ENCODE data around the gene DAP.

DAP gene

DNA sequence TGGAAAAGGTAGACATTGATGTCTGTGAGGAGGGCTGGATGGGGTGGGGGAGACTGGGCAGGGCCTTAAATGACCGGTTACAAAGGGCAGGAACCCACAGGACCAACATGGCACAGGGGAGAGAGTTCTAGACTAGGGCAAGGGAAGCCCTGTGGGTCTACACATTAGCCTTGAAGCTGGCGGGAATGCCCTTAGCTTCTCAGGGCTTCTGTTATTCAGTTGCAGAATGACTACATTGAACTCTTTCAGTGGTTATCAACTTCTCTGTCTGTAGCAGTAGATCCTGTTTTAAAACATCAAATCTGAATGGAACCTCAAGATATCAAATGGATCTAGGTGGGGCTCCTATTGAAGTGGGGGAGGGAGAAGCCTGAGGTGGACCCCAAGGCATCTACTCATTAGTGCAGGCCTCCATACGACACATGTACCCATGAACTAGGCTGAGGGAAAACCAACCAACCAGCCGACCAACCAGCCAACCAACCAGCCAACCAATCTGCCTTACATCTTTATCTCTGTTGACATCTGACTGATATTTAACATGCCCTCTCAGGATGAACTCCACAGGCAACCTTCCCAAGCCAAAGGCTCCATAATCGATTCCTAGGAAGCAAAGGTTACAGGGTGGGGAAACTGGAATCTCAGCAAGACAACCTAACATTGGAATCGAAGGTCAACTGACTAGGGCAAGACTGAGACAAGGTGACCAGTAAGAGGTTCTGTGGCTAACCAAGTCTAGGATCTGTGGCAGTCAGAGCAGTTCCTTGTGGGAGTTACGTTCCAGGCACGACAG, 48.3 kb downstream of the DAP start:
- Histone ChIP-seq H3K4me3 (no peak overlapping the region), H3K27ac (no peak overlapping the region)
- TF ChIP-seq, protein P1, sequence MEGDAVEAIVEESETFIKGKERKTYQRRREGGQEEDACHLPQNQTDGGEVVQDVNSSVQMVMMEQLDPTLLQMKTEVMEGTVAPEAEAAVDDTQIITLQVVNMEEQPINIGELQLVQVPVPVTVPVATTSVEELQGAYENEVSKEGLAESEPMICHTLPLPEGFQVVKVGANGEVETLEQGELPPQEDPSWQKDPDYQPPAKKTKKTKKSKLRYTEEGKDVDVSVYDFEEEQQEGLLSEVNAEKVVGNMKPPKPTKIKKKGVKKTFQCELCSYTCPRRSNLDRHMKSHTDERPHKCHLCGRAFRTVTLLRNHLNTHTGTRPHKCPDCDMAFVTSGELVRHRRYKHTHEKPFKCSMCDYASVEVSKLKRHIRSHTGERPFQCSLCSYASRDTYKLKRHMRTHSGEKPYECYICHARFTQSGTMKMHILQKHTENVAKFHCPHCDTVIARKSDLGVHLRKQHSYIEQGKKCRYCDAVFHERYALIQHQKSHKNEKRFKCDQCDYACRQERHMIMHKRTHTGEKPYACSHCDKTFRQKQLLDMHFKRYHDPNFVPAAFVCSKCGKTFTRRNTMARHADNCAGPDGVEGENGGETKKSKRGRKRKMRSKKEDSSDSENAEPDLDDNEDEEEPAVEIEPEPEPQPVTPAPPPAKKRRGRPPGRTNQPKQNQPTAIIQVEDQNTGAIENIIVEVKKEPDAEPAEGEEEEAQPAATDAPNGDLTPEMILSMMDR (IDR thresholded peaks at IDR 0.05): no peak
- DNase-seq (ENCODE audit: low spot score): no peak

DNA sequence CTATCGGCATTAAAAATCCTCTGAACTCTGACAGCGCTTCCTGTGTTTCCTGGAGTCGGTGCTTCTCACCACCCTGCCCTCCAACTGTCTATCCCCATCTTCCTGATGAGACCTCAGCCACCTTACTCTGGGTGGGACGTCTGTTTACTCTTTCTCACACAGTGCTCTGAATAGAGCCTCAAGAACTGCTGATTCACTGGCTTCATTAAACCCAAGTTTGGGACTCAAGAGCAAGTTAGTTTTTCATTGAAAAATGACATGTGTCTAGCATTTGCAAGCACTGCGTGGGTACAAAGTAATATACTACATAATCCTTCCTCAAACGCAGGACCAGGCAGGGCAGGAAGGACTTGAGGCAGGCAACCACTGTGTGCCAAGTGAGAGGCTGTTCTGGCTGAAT, 49.5 kb downstream of the DAP start:
- Histone ChIP-seq H3K27ac (no peak overlapping the region), H3K4me3 (no peak overlapping the region)
- DNase-seq (ENCODE audit: low spot score): no peak
- TF ChIP-seq, protein P1 (IDR thresholded peaks at IDR 0.05): no peak

DNA sequence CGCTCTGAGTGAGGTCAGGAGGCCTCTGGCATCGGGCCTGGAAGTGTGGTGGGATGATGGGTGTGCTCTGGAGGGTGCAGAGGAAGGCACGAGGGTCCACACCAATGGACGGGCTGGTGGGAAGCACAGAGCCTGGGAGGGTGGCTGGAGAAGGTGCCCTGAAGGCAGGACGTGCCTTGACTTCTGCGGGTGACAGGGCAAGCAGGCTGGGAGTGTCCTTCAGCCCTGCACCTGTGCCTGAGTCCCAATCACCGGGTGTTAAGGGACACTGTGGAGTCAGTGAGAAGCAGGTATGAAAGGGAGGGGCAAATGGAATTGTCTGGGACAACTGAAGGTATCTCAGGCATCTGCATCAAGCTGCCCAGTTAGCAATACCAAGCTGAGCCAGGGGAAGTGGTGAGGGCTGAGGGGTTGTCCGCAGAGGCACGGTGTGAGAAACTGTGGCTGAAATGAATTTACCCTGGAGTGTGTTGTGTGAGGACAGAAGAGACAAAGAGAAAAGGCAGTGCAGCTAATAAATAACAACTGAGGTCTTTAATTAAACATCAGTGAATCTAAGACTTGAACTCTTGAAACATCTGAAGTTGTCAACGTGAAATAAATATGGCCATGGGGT, 50.4 kb downstream of the DAP start:
- DNase-seq (ENCODE audit: low spot score): no peak
- Histone ChIP-seq H3K27ac (no peak overlapping the region), H3K4me3 (no peak overlapping the region)
- TF ChIP-seq, protein P1 (IDR thresholded peaks at IDR 0.05): no peak

DNA sequence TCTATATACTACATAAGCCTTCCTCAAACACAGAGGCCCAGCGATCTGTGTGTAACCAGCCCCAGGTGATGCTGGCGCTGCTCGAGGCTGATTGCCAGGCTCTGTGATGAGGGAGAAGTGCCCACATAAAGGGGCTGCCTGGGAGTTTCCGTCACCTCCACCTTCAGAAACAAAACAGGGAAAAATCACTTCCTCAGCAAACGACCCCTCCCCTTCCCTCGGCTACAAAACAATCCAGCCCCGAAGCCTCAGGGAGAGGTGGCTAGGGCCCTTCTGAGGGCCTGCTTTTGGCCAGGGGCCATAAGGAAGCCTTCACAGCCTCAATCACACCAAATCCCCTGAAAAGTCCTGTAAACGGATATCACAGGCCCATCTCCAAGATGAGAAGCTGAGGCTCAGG, 51.1 kb downstream of the DAP start:
- Histone ChIP-seq H3K27ac (no peak overlapping the region), H3K4me3 (no peak overlapping the region)
- no peak for DNase-seq (ENCODE audit: low spot score)
- TF ChIP-seq, protein P1 (IDR thresholded peaks at IDR 0.05): no peak

DNA sequence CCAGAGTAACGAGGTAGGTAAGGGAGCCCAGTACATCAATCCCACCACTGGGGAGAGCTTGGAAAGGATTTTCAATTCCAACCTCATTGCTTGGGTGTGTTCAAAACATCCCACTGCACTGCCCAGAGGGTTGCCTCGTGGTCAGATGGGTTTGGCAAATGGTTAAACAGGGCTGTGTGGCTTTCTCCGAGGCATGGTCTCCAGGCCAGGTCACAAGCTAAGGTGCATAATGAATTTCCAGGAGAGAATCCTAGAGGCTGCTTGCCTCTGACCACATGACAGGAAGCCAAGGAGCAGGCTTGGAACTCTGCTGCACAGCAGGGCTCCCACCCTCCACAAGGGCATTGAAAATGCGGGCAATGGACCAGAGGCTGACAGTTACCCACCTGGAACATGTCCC, 51.6 kb downstream of the DAP start:
- Histone ChIP-seq H3K4me3 (no peak overlapping the region), H3K27ac (no peak overlapping the region)
- TF ChIP-seq, protein P1 (IDR thresholded peaks at IDR 0.05): no peak
- no peak for DNase-seq (ENCODE audit: low spot score)

DNA sequence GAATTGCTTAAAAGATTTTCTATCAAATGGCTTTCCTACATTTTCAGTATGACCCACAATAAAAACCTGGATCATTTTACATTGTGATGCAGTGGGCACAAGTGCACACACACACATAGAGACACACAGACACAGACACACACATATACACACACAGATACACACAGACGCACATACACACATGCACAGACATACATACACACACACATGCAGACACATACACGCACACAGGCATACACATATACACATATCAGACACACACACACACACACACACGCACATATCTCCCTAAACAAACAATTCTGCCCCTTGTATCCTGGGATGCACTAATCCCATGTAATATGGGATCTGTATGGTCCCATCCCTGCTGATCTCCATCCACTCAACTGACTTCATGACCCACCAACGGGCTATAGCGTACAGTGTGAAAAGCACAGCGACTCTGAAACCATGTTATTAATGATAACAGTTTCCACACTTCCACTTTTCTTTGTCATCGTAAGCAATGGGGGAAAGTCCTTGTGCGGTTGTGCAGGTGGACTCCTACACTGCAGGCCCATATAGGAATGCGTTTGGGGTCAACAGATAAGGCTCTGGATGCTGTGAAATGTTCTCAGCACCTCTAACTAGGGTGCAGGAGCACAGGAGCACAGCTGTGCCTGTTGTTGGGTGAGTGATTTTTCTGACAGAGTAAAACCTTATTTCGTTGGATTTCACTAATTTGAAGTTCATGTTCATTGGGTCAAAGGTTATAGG, 52.7 kb downstream of the DAP start:
- no peak overlapping the region for H3K27ac ChIP-seq
- TF ChIP-seq, protein P1 (IDR thresholded peaks at IDR 0.05): no peak
- no peak for DNase-seq (ENCODE audit: low spot score)
- H3K4me3 ChIP-seq: no peak overlapping the region

All from coronary artery (tissue), 2 donors.